Natural killer cell (primary cell): ENCODE data around the gene CAPNS2. TPM values are rescaled to one million over a fixed set of nuclear protein-coding genes. Genes with fewer than 3 reads are reported as not detected.

Experiments
- ATAC-seq, 3 donors: fragments of 150-1000 bp in 2 of 3; fragments of 200-7000 bp in 1 of 3; cut with Tn5 transposase; 1 replicate in 1 of 3; 2 replicates in 2 of 3; pipeline ENCODE4 v1.10.0; 2021; ENCODE audit warnings: mild to moderate bottlenecking in 2 of 3, moderate library complexity in 2 of 3
- DNase-seq, 2 donors: peaks; one replicate each; pipeline versions ENCODE4 v3.0.0 to v3.0.0-alpha.2; 2013 to 2021; ENCODE audit warnings: mixed read lengths in 1 of 2
- H3K27ac ChIP-seq: one replicate; pipeline ENCODE4 v1.5.1; 2013; ENCODE audit warnings: mild to moderate bottlenecking, low read length
- H3K27me3 ChIP-seq: one replicate; pipeline ENCODE4 v1.6.1; 2013; ENCODE audit warnings: low read length; ENCODE audit not compliant: control insufficient read depth, insufficient read depth
- H3K36me3 ChIP-seq: one replicate; pipeline ENCODE4 v1.6.1; 2013; ENCODE audit warnings: low read length; ENCODE audit not compliant: control insufficient read depth, insufficient read depth
- H3K4me1 ChIP-seq: one replicate; pipeline ENCODE4 v1.6.1; 2013; ENCODE audit warnings: low read length; ENCODE audit not compliant: control insufficient read depth, insufficient read depth
- H3K4me3 ChIP-seq: one replicate; pipeline ENCODE4 v1.5.1; 2013; ENCODE audit warnings: low read length
- H3K9me3 ChIP-seq: one replicate; pipeline ENCODE4 v1.6.1; 2013; ENCODE audit warnings: low read length; ENCODE audit not compliant: control insufficient read depth, insufficient read depth
- H3K27ac Mint-ChIP-seq, 2 donors: one replicate each; pipeline ENCODE4 v1.8.0; 2022; ENCODE audit warnings: mild to moderate bottlenecking in 2 of 2, mixed read lengths in 2 of 2, moderate library complexity in 1 of 2
- H3K27me3 Mint-ChIP-seq, 2 donors: one replicate each; pipeline ENCODE4 v1.8.0; 2022; ENCODE audit warnings: low read depth in 2 of 2, mixed read lengths in 2 of 2
- H3K36me3 Mint-ChIP-seq: one replicate; pipeline ENCODE4 v1.8.0; 2022; ENCODE audit warnings: mixed read lengths
- H3K4me1 Mint-ChIP-seq, 2 donors: one replicate each; pipeline ENCODE4 v1.8.0; 2022; ENCODE audit warnings: mixed read lengths in 2 of 2
- H3K4me3 Mint-ChIP-seq: one replicate; pipeline ENCODE4 v1.8.0; 2022; ENCODE audit warnings: mild to moderate bottlenecking, moderate library complexity, mixed read lengths
- H3K9me3 Mint-ChIP-seq, 2 donors: one replicate each; pipeline ENCODE4 v1.8.0; 2022; ENCODE audit warnings: mixed read lengths in 2 of 2
- WGBS: methylation state at CpG from one replicate; pipeline ENCODE4 v1.1.7; 2013; ENCODE audit warnings: missing lambda C conversion rate; ENCODE audit not compliant: insufficient coverage; 5-methylcytosine and 5-hydroxymethylcytosine counted together
- intact Hi-C: fragments of 100-400 bp; cut with micrococcal nuclease; formaldehyde crosslinking; loops from one replicate; pipeline ENCODE4 v1.14.2; 2022
- total RNA-seq, 4 donors: library from RNA; stranded (reverse); fragments of 120-200 nt in 1 of 4; gene quantifications; one replicate each; pipeline versions ENCODE4 v1.2.3 to v1.2.4, GENCODE V29; 2013 to 2022
- TF ChIP-seq, protein P1 (sequence below): fragments of 200-600 bp; IDR thresholded peaks from one replicate; pipeline ENCODE4 v1.8.0; 2022; ENCODE audit warnings: antibody characterized with exemption

Gene CAPNS2
- total RNA-seq, 3 donors from 2014 or later (not counting 1 experiment from before 2014, with no cell fraction given), result 0.60 TPM; not detected in 2

- Histone ChIP-seq H3K4me1 (no peaks in the 10 kb centered on the region), H3K27ac (no peak overlapping the region), H3K36me3 (no peaks in the 10 kb centered on the region), H3K27me3 (no peaks in the 10 kb centered on the region), H3K9me3 (no peaks in the 10 kb centered on the region), H3K4me3 (no peak overlapping the region)
- TF ChIP-seq, protein P1, sequence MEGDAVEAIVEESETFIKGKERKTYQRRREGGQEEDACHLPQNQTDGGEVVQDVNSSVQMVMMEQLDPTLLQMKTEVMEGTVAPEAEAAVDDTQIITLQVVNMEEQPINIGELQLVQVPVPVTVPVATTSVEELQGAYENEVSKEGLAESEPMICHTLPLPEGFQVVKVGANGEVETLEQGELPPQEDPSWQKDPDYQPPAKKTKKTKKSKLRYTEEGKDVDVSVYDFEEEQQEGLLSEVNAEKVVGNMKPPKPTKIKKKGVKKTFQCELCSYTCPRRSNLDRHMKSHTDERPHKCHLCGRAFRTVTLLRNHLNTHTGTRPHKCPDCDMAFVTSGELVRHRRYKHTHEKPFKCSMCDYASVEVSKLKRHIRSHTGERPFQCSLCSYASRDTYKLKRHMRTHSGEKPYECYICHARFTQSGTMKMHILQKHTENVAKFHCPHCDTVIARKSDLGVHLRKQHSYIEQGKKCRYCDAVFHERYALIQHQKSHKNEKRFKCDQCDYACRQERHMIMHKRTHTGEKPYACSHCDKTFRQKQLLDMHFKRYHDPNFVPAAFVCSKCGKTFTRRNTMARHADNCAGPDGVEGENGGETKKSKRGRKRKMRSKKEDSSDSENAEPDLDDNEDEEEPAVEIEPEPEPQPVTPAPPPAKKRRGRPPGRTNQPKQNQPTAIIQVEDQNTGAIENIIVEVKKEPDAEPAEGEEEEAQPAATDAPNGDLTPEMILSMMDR, result no peak
- Mint-ChIP-seq H3K36me3 (no peaks in the 10 kb centered on the region), H3K4me1 (no peaks in the 10 kb centered on the region), H3K4me3 (no peak overlapping the region), H3K27ac (no peak overlapping the region), H3K9me3 (peaks cover 0 to 4% of the 10 kb centered on the region in 2 donors), H3K27me3 (peaks cover 0 to 4% of the 10 kb centered on the region in 2 donors)
- no peak for DNase-seq
- intact Hi-C loops, result no loop called here
- no peak for ATAC-seq
Observed at GRCh38 chr16:55557186-55557585, 9.3 kb upstream of the CAPNS2 start.

DNA sequence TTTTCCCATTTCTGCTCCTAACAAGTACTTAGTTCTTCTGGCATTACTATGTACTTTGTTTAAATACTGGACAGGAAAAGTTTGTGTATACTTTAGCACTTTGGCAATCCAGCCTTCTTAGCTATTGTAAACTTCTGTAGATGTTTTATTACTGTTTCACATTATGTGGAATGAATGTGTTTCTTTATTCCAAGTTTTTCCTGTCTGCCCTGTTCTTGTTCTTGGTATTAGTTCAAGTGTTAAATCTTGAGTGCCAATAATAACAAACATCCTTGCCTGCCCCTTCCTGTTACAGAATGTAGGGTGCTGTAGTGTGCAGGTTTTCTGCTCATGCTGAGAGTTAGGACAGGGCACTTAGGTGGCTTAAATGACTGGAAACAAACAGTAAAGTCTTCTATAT is 7.3 kb upstream of the CAPNS2 start:
- intact Hi-C loops, result no loop called here
- no peaks in the 10 kb centered on the region for H3K36me3 Mint-ChIP-seq

GRCh38 chr16:55559933-55560516 is 6.5 kb upstream of the CAPNS2 start:
- Mint-ChIP-seq H3K27ac (no peak overlapping the region), H3K36me3 (no peaks in the 10 kb centered on the region), H3K27me3 (peaks cover 0 to 5% of the 10 kb centered on the region in 2 donors), H3K9me3 (peaks cover 0 to 4% of the 10 kb centered on the region in 2 donors), H3K4me1 (no peaks in the 10 kb centered on the region), H3K4me3 (no peak overlapping the region)
- intact Hi-C loops, result no loop called here
- WGBS, result 86% methylated on average over 1 of the region's 1 CpG
- no peaks in the 10 kb centered on the region for H3K36me3 ChIP-seq
- DNase-seq (no peak), ATAC-seq (no peak)
- TF ChIP-seq, protein P1, result no peak
- no peaks in the 10 kb centered on the region for H3K4me1 ChIP-seq
- no peaks in the 10 kb centered on the region for H3K9me3 ChIP-seq
- no peak overlapping the region for H3K27ac ChIP-seq
- no peaks in the 10 kb centered on the region for H3K27me3 ChIP-seq
- no peak overlapping the region for H3K4me3 ChIP-seq

More for the DNA sequence above, 7.3 kb upstream of the CAPNS2 start:
- Histone ChIP-seq H3K9me3 (no peaks in the 10 kb centered on the region), H3K4me3 (no peak overlapping the region), H3K36me3 (no peaks in the 10 kb centered on the region), H3K27ac (no peak overlapping the region), H3K4me1 (no peaks in the 10 kb centered on the region), H3K27me3 (no peaks in the 10 kb centered on the region)
- peaks cover 0 to 4% of the 10 kb centered on the region in 2 donors for H3K9me3 Mint-ChIP-seq
- ATAC-seq, result no peak
- peaks cover 0 to 5% of the 10 kb centered on the region in 2 donors for H3K27me3 Mint-ChIP-seq
- DNase-seq, result no peak
- no peaks in the 10 kb centered on the region for H3K4me1 Mint-ChIP-seq
- TF ChIP-seq, protein P1, result no peak
- H3K27ac Mint-ChIP-seq, result no peak overlapping the region
- no peak overlapping the region for H3K4me3 Mint-ChIP-seq

- intact Hi-C loops, result no loop called here
- Histone ChIP-seq H3K4me1 (no peaks in the 10 kb centered on the region), H3K27me3 (no peaks in the 10 kb centered on the region), H3K4me3 (no peak overlapping the region), H3K27ac (no peak overlapping the region), H3K36me3 (no peaks in the 10 kb centered on the region), H3K9me3 (no peaks in the 10 kb centered on the region)
- Mint-ChIP-seq H3K9me3 (peaks cover 0 to 4% of the 10 kb centered on the region in 2 donors), H3K36me3 (no peaks in the 10 kb centered on the region), H3K27ac (no peak overlapping the region), H3K4me3 (no peak overlapping the region), H3K27me3 (peaks cover 0 to 5% of the 10 kb centered on the region in 2 donors), H3K4me1 (no peaks in the 10 kb centered on the region)
- ATAC-seq (no peak), DNase-seq (no peak)
- 100% methylated on average over 1 of the region's 2 CpGs for WGBS
- TF ChIP-seq, protein P1, result no peak
Observed at GRCh38 chr16:55561319-55561848, 5.1 kb upstream of the CAPNS2 start.
